ENCODE measurements around the gene AP4S1.

The AP4S1 gene

GRCh38 chr14:30988509-30988908 is 36.9 kb upstream of the AP4S1 start:
- no peak for TF ChIP-seq CTCF (IDR thresholded peaks at IDR 0.05; ENCODE audit: low read depth, low read length)
- no peak for DNase-seq (ENCODE audit: extremely low read depth, low read depth)

GRCh38 chr14:30990770-30991169 is 34.7 kb upstream of the AP4S1 start:
- TF ChIP-seq CTCF (IDR thresholded peaks at IDR 0.05; ENCODE audit: low read depth, low read length) = no peak
- DNase-seq (ENCODE audit: extremely low read depth, low read depth) = no peak

GRCh38 chr14:30991408-30991807 is 34.0 kb upstream of the AP4S1 start:
- DNase-seq (ENCODE audit: extremely low read depth, low read depth) = no peak
- no peak for TF ChIP-seq CTCF (IDR thresholded peaks at IDR 0.05; ENCODE audit: low read depth, low read length)

- no peak for TF ChIP-seq CTCF (IDR thresholded peaks at IDR 0.05; ENCODE audit: low read depth, low read length)
These were observed 32.4 kb upstream of the AP4S1 start for GRCh38 chr14:30993071-30993470.

GRCh38 chr14:30994681-30995620 is 30.5 kb upstream of the AP4S1 start:
- DNase-seq (ENCODE audit: extremely low read depth, low read depth) = no peak

More at GRCh38 chr14:30993071-30993470, 32.4 kb upstream of the AP4S1 start:
- DNase-seq (ENCODE audit: extremely low read depth, low read depth) = no peak

GRCh38 chr14:30995689-30996088 is 29.8 kb upstream of the AP4S1 start:
- no peak for TF ChIP-seq CTCF (IDR thresholded peaks at IDR 0.05; ENCODE audit: low read depth, low read length)
- no peak for DNase-seq (ENCODE audit: extremely low read depth, low read depth)

More at GRCh38 chr14:30994681-30995620, 30.5 kb upstream of the AP4S1 start:
- TF ChIP-seq CTCF (IDR thresholded peaks at IDR 0.05; ENCODE audit: low read depth, low read length) = no peak

GRCh38 chr14:30996892-30997659 is 28.4 kb upstream of the AP4S1 start:
- TF ChIP-seq CTCF (IDR thresholded peaks at IDR 0.05; ENCODE audit: low read depth, low read length) = no peak
- DNase-seq (ENCODE audit: extremely low read depth, low read depth) = no peak
